Upper lobe of left lung (tissue), 4 donors: ENCODE measurements around the gene ZNF519.
"Not testable (repeated sequence)": the region's sequence is repeated elsewhere in the genome, so short reads cannot be mapped to it uniquely, and the experiment has no call there.

Experiments
- EP300 ChIP-seq, 4 donors: sonication (generic); formaldehyde crosslinking; IDR thresholded peaks; one replicate each; pipeline ENCODE4 v1.5.1; 2017; ENCODE audit warnings: antibody characterized with exemption in 4 of 4, control low read depth in 2 of 4
- POLR2A ChIP-seq, 4 donors: fragments of 450-650 bp; IDR thresholded peaks; one replicate each; pipeline ENCODE4 v1.5.1; 2016 to 2017; ENCODE audit warnings: antibody characterized with exemption in 4 of 4, mild to moderate bottlenecking in 2 of 4
- POLR2AphosphoS5 ChIP-seq, 2 donors: sonication (generic); formaldehyde crosslinking; IDR thresholded peaks; one replicate each; pipeline ENCODE4 v1.5.1; 2017; ENCODE audit warnings: antibody characterized with exemption in 2 of 2
- TF ChIP-seq, protein P1 (sequence below), 6 experiments: fragments of 450-650 bp in 4 of 6; fragments of 200-600 bp in 2 of 6; sonication (generic) in 2 of 6; IDR thresholded peaks; one replicate each; pipeline ENCODE4 v1.5.1; 2016 to 2019; ENCODE audit warnings: antibody characterized with exemption in 6 of 6

DNA sequence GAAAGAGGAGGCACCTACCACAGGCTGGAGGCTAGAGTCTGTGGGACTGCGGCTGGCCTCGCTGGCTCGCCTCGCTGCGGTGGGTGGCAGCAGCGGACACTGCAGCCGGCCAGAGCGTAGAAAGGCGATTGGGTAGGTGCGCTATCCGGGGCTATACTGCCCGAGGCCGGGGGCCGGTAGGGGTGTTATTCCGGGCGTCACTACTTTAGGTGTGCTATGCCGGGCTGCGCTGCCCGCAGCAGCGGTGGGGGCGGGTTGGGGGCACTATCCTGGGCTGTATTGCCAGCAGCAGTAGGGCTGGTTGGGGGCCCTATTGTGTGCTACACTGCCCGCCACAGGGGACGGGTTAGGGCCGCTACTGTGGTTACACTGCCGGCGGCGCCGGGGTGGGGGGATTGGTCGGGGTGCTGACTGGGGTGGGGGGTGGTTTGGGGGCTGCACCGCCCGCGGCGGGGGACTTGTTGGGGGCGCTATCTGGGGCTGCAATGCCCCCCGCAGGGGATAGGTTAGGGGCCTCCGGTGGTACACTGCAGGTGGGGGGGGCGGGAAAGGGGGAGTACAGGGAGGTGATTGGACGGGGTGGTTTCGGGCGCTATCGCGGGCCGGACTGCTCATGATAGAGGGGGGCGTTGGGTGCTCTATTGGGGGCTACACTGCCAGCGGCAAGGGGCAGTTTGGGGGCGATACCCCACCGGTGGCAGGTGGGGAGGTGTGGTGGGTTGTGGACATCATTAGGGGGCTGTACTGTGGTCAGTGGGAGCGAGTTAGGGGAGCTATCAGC lies 45.5 kb upstream of the ZNF519 start:
- TF ChIP-seq POLR2A, EP300, POLR2AphosphoS5 (IDR thresholded peaks at IDR 0.05): not testable (repeated sequence)
- TF ChIP-seq, protein P1, sequence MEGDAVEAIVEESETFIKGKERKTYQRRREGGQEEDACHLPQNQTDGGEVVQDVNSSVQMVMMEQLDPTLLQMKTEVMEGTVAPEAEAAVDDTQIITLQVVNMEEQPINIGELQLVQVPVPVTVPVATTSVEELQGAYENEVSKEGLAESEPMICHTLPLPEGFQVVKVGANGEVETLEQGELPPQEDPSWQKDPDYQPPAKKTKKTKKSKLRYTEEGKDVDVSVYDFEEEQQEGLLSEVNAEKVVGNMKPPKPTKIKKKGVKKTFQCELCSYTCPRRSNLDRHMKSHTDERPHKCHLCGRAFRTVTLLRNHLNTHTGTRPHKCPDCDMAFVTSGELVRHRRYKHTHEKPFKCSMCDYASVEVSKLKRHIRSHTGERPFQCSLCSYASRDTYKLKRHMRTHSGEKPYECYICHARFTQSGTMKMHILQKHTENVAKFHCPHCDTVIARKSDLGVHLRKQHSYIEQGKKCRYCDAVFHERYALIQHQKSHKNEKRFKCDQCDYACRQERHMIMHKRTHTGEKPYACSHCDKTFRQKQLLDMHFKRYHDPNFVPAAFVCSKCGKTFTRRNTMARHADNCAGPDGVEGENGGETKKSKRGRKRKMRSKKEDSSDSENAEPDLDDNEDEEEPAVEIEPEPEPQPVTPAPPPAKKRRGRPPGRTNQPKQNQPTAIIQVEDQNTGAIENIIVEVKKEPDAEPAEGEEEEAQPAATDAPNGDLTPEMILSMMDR (IDR thresholded peaks at IDR 0.05): not testable (repeated sequence)
